GM18505 (cell line): ENCODE measurements around the gene RUNX2.

Source experiments
- ATAC-seq: cut with Tn5 transposase; IDR thresholded peaks from one replicate; pipeline ENCODE4 v1.9.1; 2021; ENCODE audit not compliant: unreplicated experiment
- POLR2A ChIP-seq: IDR thresholded peaks from 4 replicates; pipeline ENCODE4 v1.6.1; 2011; ENCODE audit warnings: borderline replicate concordance; ENCODE audit not compliant: insufficient read depth, insufficient read length; ENCODE audit errors: extremely low read depth

The RUNX2 gene

DNA sequence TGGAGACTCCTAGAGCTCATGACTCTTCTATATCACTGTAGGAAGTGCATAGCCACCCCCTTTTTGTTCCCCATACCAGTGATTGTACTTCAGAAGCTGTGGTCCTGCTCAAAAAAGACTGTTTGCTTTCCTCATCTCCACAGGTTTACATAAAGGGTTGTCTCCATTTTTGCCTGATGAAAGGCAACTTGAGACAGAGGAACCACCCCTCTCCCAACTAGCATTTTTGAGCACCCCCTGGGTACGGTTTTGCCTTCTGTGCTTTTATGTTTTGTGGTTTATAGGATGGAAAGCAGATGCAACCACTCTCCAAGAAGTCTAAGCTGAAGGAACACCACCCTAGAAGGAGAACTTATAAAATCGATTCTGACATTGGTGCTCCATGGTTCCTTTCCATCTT lies 177.3 kb downstream of the RUNX2 start:
- no peak for TF ChIP-seq POLR2A
- no peak for ATAC-seq

DNA sequence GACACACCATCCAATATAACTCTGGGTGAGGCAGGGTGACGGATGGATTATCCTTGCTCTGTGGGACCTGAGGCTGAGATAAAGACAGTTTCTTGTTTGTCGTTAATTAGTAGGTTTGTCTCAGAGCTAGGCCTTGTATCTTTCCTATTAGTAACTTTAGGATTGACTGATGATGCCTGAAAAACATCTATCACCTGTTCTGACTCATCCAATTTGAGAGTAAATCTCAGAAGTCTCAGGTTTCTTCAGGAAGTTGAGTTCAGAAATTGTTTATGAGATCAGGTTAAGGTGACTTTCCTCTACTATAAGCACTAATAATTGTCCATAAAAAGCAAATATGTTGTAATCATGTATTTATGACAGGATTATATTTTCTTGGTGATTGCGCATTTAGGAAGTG lies 179.1 kb downstream of the RUNX2 start:
- no peak for ATAC-seq
- no peak for TF ChIP-seq POLR2A

DNA sequence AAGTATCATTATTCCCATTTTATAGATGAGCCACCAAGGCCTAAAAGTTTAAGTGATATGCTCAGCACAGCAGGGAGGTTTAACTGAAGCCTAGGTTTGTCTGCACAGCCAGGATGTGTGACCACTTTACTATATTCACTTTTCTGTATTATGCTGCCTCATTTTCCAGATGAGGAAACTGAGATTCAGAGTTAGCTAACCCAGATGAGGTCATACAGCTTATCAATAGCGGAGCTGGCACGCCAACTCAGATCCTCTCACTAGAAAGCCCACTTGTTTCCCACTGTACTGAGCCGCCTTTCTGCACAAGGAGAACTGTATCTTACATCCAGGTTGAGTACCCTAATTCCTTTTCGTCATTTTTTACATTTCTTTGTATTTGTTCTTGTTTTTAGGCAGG lies 181.3 kb downstream of the RUNX2 start:
- ATAC-seq: no peak

DNA sequence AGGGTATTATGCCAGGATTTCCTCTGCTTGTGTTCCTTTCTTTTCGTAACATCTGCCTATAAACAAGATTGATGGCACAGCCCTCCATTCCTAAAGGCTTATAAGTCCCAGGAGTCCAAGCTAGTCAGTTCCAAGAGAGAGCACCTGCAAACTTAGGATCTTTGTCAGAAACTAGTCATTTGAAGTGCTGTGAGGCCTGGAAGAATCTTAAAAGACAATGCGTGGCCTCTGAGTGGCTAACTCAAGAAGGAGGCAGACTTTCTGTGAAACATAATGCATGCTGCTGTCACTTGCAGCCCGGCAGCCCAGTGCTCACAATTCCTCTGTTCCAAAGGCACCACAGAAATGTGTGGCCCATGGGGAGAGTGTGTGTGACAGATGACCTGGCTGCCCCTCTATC lies 184.6 kb downstream of the RUNX2 start:
- ATAC-seq: no peak
- no peak for TF ChIP-seq POLR2A

More for the DNA sequence above, 181.3 kb downstream of the RUNX2 start:
- TF ChIP-seq POLR2A: no peak

DNA sequence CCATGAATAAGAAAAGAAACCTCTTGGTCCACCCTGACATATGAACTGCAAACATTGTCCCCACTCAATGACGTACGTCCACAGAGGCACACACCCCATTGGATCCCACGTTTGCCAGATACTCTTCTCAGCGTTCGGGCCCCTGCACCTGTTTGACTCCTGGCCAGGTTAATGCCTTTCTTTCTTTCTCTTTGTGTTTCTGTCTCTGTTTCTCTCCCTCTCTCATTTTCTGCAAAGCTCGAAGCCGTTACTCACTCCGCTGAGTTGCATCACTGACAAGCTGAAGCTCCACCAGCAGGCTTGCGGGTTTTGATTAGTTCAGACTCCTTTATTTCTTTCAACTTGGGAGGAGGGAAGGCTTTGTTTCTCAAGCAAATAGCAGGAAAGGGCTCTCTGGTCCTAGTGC lies 185.1 kb downstream of the RUNX2 start:
- no peak for ATAC-seq
- TF ChIP-seq POLR2A: no peak

DNA sequence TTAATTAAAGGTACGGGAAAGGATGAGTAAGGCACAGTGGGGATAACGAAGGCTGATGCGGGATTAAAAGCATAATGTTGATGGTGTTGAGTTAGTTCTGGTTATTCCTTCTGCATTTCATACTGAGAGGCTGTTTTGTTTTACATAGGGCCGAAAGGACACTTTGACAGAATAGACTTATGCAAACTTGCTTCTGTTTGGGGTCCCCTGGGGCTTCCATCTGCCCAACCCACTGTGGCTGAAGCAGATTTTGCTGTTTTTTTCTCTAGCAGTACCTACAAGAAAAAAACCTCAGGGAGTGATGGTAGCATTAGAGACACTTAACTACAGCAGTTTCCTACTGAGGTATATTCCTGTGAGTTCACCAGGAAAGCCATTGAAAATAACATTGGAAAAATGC lies 185.7 kb downstream of the RUNX2 start:
- TF ChIP-seq POLR2A: no peak
- ATAC-seq: no peak

DNA sequence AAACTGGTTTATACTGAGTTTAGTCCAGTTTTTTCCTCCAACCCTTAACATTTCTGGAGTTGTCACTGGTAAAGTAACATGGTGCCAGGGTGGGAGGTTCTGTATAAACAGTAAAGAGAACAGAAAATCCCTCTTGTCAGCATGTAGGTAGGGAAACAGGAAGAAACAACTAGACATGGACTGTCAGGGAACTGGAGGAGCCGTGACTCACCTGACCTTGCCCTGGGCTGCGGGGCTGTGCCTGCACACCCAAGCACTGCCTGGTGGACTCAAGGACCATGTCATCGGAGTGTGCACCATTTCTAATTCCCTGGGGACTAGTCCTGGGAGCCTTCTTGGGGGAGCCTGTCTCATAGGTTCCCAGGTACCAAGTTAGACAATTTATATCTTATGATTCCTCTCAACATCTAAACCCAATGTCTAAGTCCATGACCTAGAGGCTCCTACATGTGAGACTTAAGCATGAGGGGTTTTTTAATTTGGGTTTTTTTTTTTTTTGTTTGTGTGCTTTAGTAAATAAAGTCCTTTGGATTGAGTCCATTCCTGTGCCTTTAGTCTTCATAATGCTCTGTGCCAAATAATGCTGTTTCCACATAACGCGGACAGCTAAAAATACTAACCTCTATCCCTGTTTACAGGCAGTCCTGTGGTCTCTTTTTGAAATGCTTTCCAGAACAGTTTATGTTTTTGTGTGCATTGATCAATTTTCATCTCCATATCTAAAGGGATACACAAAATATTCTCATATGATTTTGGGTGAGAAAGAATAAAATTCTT lies 186.5 kb downstream of the RUNX2 start:
- TF ChIP-seq POLR2A: no peak
- no peak for ATAC-seq

DNA sequence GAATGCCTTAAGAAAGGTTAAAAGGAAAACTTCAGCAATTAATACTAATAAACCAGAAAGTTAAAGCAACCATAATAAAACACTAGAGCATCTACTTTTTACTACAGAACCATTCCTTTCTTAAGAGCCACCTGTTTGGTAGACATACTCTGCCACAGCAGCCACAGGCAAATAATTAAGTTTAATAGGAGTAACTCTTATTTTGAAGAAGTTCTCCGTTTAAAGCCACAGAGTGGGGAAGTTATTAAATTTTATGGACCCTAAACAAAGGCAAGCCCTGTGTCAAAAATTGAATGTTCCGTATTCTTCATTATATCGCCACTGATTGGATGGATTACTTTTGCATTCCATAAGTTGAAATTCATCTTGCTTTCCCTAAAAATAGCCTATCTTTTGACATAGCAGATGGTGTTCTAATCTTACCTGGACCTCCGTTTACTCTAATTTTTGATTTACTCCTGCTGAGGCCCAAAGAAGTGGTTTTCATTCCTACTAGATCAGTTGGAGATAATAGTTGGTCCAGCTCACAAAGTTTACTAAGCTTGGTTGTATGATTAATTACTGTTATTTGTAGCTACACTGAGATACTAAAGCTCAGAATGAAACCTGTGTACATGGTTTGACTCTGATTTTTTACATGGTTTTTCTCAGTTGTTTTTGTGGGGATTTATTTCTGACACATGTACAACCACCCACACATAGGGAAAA lies 190.0 kb downstream of the RUNX2 start:
- TF ChIP-seq POLR2A: no peak
- no peak for ATAC-seq

DNA sequence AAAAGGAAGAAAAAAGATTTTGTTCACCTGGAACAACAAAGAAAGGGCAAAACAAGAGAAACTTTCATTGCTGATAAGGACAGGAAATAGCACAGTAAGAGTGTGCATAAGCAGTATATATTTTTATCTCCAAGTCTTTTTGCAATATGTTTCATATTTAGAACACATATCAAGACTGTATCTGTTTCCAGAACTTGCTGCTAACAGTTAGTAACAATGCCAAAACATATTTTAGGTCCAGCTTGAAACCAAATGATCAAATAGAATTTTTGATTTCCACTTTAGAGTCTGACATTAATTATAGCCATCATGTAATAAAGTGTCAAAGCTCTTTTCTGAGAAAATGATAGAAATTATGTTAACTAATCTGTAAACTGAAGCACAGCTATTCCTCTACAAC lies 193.1 kb downstream of the RUNX2 start:
- TF ChIP-seq POLR2A: no peak
- ATAC-seq: no peak

DNA sequence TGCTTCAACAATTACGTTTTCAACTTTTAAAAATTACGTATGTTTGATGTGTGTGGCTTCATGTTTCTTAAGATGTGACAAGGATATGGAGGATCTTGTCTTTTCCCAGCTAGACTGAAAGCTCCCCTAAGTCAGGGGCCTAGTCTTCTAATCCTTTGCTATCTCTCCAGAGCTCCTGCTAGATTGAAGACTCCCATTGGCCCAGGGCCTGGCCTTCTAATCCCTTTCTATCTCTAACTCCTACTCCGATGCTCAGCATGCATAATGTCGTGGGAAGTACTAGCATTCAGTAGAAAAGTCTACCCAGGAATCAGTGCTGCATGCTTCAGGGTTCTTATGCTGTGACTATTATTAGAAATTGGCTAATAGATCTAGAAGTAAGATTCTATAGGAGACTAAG lies 194.4 kb downstream of the RUNX2 start:
- no peak for TF ChIP-seq POLR2A
- no peak for ATAC-seq

DNA sequence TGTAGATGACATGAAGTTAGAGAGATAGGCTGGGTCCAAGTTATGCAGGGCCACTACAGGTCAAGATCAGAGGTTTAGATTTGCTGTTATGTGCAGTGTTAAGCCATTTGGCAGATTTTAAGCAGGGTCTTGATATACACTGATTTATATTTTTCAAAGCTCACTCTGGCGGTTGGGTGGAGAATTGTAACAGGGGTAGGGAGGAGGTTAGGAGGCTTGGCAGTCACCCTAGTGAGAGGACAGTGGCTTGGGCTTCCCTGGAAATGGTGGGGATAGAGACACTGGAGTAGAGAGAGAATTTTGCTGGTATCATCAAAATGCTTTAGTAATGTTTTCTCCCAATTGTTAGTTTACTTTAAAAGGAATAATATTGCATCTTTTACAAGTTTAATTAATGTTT lies 199.1 kb downstream of the RUNX2 start:
- ATAC-seq: no peak
- no peak for TF ChIP-seq POLR2A

DNA sequence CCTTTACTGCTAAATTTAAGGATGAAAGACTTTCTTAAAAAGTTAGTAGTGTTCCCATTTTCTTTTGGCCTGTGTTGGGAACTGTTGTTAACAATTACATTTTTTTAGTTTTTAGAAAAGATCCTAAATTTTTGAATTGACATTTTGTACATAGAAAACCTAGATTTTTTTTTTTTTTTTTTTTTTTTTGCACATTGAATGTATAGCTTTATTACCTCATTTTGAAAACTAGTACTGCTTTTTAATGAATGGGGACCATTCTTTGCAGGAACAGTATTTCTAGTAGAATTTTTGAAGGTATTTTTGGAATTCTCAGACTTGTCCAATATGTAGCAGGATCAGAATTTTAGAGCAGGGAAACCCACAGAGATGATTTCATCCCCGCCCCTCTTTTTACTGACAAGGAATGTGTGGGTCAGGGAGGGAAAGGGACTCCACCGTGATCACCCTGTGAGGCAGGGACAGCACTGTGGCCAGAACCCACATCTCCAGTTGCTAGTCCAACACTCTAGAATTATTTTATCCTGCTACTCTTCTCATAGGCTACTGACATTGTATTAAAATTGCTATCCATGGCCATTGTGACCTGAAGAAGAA lies 204.0 kb downstream of the RUNX2 start:
- no peak for TF ChIP-seq POLR2A
- ATAC-seq: no peak

DNA sequence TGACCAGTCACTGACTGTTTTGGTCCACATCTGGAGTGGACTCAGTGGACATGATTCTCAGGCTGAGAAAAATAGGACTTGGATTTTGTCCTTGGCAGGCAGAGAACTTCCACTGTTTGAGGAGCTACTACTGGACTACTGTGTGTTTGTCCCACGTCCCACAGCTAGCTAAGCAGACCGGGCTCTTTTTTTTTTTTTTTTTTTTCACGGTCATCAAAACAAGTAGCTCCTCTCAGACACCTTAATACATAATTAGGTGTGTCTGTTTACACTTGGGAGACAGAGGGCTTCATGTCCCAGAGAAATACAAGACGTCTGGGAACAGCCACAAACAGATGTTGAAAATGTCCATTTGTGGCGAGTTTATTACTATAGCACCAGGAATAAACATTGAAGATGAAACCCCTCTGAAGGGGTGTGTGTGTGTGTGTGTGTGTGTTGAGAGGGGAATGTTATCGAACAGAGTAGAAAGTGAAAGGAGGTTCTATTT lies 204.6 kb downstream of the RUNX2 start:
- TF ChIP-seq POLR2A: no peak
- ATAC-seq: no peak

DNA sequence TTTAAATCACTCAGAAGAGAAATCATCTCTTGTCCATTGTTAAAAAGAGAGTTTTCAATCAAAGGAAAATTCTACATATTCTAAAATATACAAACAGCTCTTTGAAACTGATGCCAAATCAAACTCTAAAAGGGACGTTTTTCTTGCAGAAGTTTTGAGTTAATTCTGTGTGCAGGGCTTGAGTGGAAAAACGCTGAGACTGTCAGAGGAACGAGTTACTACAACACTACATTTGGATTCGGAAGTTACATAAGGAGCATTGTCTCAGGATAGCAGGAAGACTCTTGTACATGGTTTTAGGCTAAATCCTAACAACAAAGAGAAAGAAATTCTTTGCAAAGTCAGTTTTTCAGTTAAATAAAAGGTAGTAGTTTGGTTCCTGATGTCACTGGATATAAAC lies 205.3 kb downstream of the RUNX2 start:
- TF ChIP-seq POLR2A: no peak
- ATAC-seq: no peak
